Kidney capillary endothelial cell (primary cell): ENCODE results near the gene GVQW3.
A peak's percentile ranks its signal among the peaks of the same experiment; 100 is the strongest.
"Not testable (repeated sequence)": the region's sequence is repeated elsewhere in the genome, so short reads cannot be mapped to it uniquely, and the experiment has no call there.

Experiments
- DNase-seq: peaks from one replicate; pipeline ENCODE4 v3.0.0-alpha.2; 2018; ENCODE audit warnings: low spot score

Gene GVQW3

GRCh38 chr11:76388408-76388807, 7.3 kb downstream of the GVQW3 start:
- no peak for DNase-seq

- no peak for DNase-seq
Observed at GRCh38 chr11:76391021-76391420, 9.9 kb downstream of the GVQW3 start.

- no peak for DNase-seq
Observed at GRCh38 chr11:76391811-76392475, 10.8 kb downstream of the GVQW3 start.

GRCh38 chr11:76392870-76393269, 11.7 kb downstream of the GVQW3 start:
- no peak for DNase-seq

- no peak for DNase-seq
Observed at GRCh38 chr11:76394411-76394810, 13.3 kb downstream of the GVQW3 start.

GRCh38 chr11:76395296-76395695, 14.2 kb downstream of the GVQW3 start:
- DNase-seq: no peak

GRCh38 chr11:76397383-76397782, 16.3 kb downstream of the GVQW3 start:
- no peak for DNase-seq

GRCh38 chr11:76400967-76401366, 19.8 kb downstream of the GVQW3 start:
- DNase-seq: no peak

GRCh38 chr11:76401484-76401883, 20.4 kb downstream of the GVQW3 start:
- DNase-seq: not testable (repeated sequence)

- no peak for DNase-seq
Observed at GRCh38 chr11:76406359-76406758, 25.2 kb downstream of the GVQW3 start.

- peak; percentile 48 for DNase-seq
Observed at GRCh38 chr11:76408171-76408965, 27.2 kb downstream of the GVQW3 start.

- no peak for DNase-seq
Observed at GRCh38 chr11:76410851-76411357, 29.8 kb downstream of the GVQW3 start.

GRCh38 chr11:76415073-76415472, 34.0 kb downstream of the GVQW3 start:
- no peak for DNase-seq

GRCh38 chr11:76419896-76420295, 38.8 kb downstream of the GVQW3 start:
- DNase-seq: no peak

- no peak for DNase-seq
Observed at GRCh38 chr11:76424379-76424778, 43.3 kb downstream of the GVQW3 start.

- no peak for DNase-seq
Observed at GRCh38 chr11:76424891-76425290, 43.8 kb downstream of the GVQW3 start.

GRCh38 chr11:76426660-76427059, 45.5 kb downstream of the GVQW3 start:
- DNase-seq: no peak

GRCh38 chr11:76436020-76436419, 54.9 kb downstream of the GVQW3 start:
- no peak for DNase-seq

GRCh38 chr11:76443268-76443980, 62.3 kb downstream of the GVQW3 start:
- DNase-seq: peak; percentile 9

GRCh38 chr11:76444065-76444383, 62.9 kb downstream of the GVQW3 start:
- no peak for DNase-seq

- peak; percentile 99 for DNase-seq
Observed at GRCh38 chr11:76444384-76445120, 63.4 kb downstream of the GVQW3 start, which contains the start of gene EMSY. Gene EMSY (plus strand): TSS chr11:76445018. CDS start chr11:76446939, 1,921 bp downstream.
